GM15510 (cell line): Measurements from ENCODE around the gene OPRL1.

Source experiments
- POLR2A ChIP-seq: IDR thresholded peaks from 3 replicates; pipeline ENCODE4 v1.6.1; 2011; ENCODE audit warnings: borderline replicate concordance; ENCODE audit not compliant: insufficient read length; ENCODE audit errors: extremely low read depth

Gene OPRL1

DNA sequence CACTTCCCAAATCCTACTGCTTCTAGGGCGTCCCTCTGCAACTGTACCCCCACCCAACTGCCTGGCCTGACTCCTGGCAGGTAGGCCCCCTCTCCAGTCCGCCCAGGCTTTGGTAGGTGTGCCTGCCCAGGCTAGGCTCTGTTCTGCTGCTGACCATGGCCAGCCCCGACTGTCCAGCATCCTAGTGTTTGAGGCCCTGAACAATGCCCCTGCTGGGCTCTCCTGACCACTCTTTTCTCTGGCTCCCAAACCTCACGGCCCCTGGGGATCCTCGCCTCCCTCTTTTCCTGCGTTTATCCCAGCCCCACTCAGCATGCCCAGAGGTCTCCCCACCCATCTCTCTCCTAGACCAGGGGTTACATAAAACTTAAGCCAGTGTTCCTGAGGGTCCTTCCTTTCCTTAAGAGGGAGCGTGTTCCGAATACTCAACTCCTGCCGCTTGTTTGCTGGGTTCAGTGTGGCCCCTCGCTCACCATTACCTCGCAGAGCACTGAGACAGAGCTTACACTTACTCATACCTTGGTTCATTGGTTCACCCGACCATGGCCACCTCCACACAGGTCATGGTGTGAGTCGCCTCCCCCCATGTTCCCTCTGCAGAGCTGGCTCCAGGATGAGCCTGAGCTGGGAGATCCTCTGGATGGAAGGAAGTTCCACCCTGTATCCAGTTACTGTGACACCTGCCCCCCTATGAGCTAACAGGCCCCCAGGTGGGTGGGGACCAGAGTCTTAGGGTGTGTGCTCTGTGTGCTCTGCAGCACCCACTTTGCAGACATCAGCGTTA is 63.3 kb downstream of the OPRL1 start:
- TF ChIP-seq POLR2A = no peak

DNA sequence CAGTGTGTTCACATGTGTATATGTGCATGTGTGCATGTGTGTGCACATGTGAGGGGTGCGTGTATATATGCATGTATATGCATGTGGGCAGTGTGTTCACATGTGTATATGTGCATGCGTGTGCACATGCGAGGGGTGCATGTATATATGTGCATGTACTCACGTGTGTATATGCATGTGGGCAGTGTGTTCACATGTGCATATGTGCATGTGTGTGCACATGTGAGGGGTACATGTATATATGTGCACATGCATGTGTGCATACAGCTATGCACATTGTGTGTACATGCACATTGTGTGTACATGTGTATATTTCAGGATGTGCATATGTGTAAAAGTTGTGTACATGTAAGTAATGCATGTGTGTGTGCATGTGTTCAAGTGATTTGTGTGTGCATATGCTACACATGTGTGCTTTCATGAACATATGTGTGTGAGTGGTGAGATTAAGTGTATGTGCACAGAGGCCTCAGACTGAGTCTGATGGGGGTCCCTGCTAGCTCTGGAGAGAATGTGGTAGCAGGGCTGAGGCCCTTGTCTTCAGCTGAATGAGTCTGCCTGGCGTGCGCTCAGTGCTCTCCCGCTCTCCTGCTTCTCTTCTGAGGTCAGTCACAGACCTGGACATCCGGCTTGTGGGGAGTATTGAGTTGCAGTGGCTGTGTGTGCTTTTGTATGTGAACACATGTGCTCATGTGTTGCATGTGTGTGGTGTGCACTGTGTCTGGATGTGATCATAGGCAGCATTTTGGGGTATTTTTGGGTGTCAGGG is 64.4 kb downstream of the OPRL1 start:
- no peak for TF ChIP-seq POLR2A

GRCh38 chr20:64145458-64146300 is 65.8 kb downstream of the OPRL1 start:
- no peak for TF ChIP-seq POLR2A

DNA sequence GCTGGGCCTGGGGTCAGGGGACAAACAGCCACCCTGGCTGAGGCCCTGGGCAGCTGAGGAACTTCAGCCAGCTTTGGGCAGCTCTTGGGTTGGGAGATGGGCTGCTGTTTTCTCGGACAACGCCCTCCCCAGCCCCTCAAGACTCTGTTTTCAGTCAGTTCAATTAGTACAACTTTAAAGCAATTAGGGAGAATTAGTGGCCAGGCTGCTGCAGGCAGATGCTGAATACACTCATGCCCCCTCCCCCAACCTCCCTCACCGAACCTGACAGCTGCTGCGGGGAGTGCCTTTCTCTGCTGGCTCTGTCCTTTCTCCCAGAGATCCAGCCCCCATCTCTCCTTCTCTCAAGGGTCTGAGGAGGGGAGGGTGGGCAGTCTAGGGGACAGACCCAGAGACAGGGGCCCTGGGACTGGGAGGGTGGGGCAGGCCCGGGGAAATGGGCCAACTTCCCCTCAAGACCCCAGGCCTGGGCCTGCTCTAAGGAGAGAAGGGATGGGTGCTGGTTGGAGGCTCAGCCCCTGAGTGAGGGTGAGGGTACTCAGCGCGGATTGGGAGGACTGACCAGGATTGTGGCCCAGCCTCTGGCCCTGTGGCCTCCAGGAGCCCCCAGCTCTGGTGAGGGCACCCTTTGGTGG is 66.5 kb downstream of the OPRL1 start:
- TF ChIP-seq POLR2A = no peak

DNA sequence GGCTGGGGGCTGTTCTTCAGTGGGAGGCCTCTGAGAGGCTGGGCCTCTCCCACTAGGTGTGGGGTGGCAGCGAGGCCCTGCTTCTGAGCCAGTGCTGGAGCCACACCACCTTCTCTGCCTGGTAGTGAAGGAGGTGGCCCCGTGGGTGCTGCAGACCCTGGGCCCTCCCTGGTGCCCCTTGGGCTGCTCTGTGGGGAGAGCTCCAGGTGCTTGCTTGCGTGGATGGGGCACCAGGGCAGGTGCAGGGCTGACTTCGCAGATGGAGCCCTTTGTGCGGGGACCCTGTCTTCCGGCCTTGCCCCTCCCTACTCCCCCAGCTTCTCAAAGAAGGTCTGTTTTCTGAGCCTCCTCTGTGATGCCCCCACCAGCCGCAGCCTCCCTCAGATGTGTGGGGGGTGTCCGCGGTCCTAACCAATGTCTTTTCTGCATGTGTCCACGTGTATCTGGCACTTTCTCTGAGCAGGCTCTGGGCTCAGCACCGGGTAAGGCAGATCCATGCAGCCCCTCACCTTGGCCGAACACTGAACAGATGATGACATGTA is 67.1 kb downstream of the OPRL1 start:
- no peak for TF ChIP-seq POLR2A

- TF ChIP-seq POLR2A = no peak
Measured at GRCh38 chr20:64148581-64148980, 68.7 kb downstream of the OPRL1 start.

DNA sequence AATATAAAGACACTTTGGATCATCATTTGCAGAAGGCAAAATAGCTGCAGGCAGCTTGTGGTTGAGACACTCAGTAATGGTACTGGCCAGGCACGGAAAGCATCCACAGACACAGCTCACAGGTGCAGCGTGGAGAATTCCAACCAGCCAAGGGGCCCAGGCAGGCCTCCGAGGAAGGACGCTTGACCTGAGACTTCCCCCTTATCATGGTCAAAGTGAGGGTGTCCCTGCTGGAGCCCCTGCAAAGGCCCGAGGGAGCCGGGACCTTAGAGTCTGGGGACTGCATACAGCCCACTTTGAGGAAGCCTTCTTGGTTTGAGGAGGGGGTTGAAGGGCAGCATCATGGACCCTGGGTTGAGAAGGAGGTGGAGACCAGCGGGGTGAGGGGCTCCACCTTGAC is 69.3 kb downstream of the OPRL1 start:
- TF ChIP-seq POLR2A = no peak

DNA sequence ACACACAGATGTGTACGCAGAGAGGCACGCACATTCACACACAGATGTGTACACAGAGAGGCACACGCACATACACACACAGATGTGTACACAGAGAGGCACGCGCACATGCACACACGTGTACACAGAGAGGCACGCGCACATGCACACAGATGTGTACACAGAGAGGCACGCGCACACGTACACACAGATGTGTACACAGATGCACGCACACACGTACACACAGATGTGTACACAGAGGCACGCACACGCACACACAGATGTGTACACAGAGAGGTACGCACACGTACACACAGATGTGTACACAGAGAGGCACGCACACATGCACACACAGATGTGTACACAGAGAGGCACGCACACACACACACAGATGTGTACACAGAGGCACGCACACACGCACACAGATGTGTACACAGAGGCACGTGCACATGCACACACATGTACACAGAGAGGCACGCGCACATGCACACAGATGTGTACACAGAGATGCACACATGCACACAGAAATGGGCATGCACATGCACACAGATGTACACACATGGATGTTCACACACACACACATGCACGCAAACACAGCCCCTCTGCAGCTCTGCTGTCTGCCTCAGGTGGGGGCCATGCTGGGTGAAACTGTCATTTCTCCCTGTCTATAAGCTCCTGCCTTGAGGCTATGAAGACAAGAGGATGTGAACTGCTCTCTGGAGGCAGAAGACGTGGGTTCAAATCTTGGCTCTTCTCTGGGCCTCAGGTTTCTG is 70.1 kb downstream of the OPRL1 start:
- no peak for TF ChIP-seq POLR2A
